Measurements from ENCODE around the gene MIOX.
A peak's percentile ranks its signal among the peaks of the same experiment; 100 is the strongest.

MIOX gene

DNA sequence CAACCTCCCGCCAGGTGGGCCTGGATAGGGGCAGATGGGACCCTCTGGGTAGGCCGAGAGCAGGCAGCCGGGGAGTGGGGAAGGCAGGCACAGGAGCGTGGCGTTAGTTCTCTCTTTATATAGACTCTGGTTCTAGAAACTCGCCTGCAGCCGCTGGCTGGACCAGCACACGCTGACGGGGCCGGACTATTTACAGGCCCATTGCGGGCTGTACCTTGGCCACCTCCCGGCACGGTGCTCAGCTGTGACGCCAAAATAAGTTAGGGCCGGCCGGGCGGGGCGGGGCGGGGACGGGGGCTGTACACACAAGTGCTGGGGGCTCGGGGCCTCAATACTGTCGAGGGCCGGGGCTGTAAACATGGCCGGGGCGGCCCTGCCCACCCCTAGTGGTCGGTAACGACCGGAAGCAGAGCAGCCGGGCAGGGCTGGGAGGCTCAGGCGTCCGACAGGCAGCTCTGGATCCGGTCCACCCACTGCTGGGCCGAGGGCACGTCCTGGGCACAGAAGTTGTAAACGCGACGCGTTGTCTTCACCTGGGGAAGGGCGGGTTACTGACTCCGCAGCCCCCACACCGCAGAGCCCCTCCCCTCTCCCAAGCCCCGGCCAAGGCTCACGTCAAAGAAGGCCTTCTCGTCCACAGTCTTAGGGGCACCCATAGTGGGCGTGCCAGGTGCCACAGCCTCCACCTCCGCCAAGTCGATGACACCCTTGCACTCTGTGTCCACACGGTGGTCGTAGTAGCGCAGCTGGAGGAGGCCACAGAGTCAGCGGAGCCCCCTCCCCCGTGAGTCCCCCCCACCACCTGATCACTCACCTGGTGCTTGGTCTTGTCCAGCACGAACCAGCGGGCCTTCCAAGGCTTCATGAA is 39.7 kb upstream of the MIOX start:
- Mint-ChIP-seq H3K27me3 (no peaks in the 10 kb centered on the region), H3K36me3 (ENCODE audit: low read depth) (peaks cover 38% of the 10 kb centered on the region), H3K4me1 (ENCODE audit: low read depth) (peaks cover 28% of the 10 kb centered on the region), H3K4me3 (no peak overlapping the region), H3K9me3 (no peaks in the 10 kb centered on the region), H3K27ac (no peak overlapping the region)

- Mint-ChIP-seq H3K27me3 (no peaks in the 10 kb centered on the region), H3K4me3 (no peak overlapping the region), H3K27ac (no peak overlapping the region), H3K36me3 (ENCODE audit: low read depth) (peaks cover 41% of the 10 kb centered on the region), H3K9me3 (no peaks in the 10 kb centered on the region), H3K4me1 (ENCODE audit: low read depth) (peaks cover 30% of the 10 kb centered on the region)
Measured at GRCh38 chr22:50447576-50448551, 38.8 kb upstream of the MIOX start.

GRCh38 chr22:50452649-50453048 is 34.0 kb upstream of the MIOX start:
- Mint-ChIP-seq H3K36me3 (ENCODE audit: low read depth) (peaks cover 49% of the 10 kb centered on the region), H3K4me1 (ENCODE audit: low read depth) (peaks cover 20% of the 10 kb centered on the region), H3K4me3 (no peak overlapping the region), H3K27ac (peak overlapping the region; percentile 72), H3K27me3 (no peaks in the 10 kb centered on the region), H3K9me3 (no peaks in the 10 kb centered on the region)

DNA sequence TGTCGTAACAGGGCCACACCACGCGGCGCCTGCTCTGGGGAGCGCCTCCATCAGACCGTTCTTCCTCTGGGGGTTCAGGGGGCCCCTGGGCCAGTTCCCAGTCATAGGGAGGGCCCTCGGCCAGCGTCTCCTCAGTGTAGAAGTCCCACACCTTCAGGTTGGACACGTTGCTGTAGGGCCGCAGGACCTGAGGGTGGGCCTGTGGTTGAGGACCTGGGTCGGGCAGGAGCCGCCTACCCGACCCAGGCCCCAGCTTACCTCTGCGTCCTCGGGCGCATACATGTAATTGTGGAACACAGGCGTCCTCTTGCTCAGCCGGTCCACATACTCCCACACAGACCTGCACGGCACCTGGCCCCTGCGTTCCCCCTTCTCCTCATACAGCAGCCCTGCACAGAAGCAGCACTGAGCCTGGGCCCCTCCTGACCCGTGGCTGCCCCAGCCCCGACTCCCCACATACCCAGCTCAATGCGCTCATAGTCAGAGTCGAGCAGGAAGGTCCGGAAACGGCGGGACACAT is 32.0 kb upstream of the MIOX start:
- no peaks in the 10 kb centered on the region for H3K27me3 Mint-ChIP-seq
- no peak overlapping the region for H3K27ac Mint-ChIP-seq
- H3K4me1 Mint-ChIP-seq (ENCODE audit: low read depth) = peaks cover 17% of the 10 kb centered on the region
- no peak overlapping the region for H3K4me3 Mint-ChIP-seq
- no peaks in the 10 kb centered on the region for H3K9me3 Mint-ChIP-seq
- H3K36me3 Mint-ChIP-seq (ENCODE audit: low read depth) = peaks cover 43% of the 10 kb centered on the region

DNA sequence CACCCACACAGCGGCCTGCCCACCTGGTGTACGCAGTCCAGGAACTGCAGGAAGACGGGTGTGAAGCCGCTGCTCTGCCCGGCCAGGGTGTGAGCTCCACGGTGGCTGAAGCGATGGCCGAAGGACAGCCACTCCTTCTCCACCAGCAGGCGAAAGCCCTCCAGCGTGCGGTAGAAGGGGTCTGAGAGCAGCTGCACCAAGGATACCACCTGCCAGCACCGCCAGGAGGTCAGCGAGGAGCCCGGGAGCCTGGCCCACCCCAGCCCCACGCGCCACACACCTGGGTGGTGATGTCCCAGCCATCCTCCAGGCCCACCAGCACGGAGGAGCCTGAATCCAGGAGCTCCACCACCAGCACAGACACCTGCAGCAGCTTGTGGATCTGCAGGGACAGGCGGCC is 31.5 kb upstream of the MIOX start:
- H3K36me3 Mint-ChIP-seq (ENCODE audit: low read depth) = peaks cover 40% of the 10 kb centered on the region
- H3K4me1 Mint-ChIP-seq (ENCODE audit: low read depth) = peaks cover 14% of the 10 kb centered on the region
- no peak overlapping the region for H3K4me3 Mint-ChIP-seq
- no peak overlapping the region for H3K27ac Mint-ChIP-seq
- no peaks in the 10 kb centered on the region for H3K9me3 Mint-ChIP-seq
- H3K27me3 Mint-ChIP-seq = no peaks in the 10 kb centered on the region

DNA sequence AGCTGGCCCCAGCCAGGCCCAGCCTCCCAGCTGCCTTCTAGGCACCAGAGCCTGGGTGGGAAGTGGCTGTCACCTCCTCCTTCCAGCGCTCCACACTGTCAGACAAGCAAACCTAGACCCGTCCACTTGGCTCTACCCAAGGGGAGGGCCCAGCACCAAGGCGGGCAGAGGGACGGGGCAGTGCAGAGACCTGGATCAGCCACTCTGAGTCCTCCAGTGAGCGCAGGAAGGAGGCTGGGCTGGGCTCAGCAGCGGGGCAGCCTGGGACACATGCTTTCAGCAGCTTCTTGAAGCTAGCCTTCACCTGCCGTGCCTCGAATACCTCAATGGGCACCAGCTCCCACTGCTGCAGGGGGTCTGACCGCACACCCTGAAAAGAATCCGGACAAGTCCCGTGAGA is 30.6 kb upstream of the MIOX start:
- H3K36me3 Mint-ChIP-seq (ENCODE audit: low read depth) = peaks cover 42% of the 10 kb centered on the region
- no peak overlapping the region for H3K27ac Mint-ChIP-seq
- no peak overlapping the region for H3K4me3 Mint-ChIP-seq
- H3K4me1 Mint-ChIP-seq (ENCODE audit: low read depth) = peaks cover 14% of the 10 kb centered on the region
- H3K9me3 Mint-ChIP-seq = no peaks in the 10 kb centered on the region
- H3K27me3 Mint-ChIP-seq = no peaks in the 10 kb centered on the region

DNA sequence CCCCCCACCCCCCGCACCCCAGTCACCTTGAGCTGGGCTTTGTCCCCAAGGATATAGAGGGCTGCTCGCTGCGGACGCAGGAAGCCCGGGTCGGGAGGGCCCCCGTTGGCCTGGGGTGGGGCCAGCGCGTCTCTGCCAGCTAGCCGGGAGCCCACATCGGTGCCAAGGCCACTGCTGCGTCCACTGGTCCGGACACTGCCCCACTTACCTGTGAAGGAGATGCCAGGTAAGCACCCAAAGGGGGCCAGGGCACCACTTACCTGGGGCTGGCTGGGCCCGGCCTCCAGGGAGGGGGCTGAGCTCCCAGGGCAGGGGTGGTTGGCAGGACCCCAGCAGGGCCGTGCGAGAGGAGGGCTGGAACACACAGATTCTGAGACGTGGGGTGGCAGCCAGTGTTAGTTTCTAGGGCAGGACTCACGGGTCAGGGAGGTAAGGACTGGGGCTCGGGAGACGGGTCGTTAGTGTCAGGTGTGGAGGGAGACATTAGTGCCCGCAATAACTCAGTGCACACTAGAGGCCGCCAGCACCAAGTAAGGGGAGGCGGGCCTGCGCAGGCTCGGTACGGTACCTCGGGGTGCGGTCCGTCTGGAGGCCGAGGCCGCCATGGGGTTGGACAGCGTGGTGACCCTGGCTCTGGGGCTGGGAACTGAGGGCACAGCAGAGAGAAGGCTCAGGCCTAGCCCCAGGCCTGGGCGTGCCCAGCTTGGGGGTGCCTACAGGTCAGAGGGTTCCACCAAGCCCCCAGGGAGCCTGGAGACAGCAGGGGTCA is 30.0 kb upstream of the MIOX start:
- peaks cover 14% of the 10 kb centered on the region for H3K4me1 Mint-ChIP-seq (ENCODE audit: low read depth)
- no peaks in the 10 kb centered on the region for H3K27me3 Mint-ChIP-seq
- H3K27ac Mint-ChIP-seq = no peak overlapping the region
- H3K36me3 Mint-ChIP-seq (ENCODE audit: low read depth) = peaks cover 37% of the 10 kb centered on the region
- H3K4me3 Mint-ChIP-seq = no peak overlapping the region
- H3K9me3 Mint-ChIP-seq = no peaks in the 10 kb centered on the region

DNA sequence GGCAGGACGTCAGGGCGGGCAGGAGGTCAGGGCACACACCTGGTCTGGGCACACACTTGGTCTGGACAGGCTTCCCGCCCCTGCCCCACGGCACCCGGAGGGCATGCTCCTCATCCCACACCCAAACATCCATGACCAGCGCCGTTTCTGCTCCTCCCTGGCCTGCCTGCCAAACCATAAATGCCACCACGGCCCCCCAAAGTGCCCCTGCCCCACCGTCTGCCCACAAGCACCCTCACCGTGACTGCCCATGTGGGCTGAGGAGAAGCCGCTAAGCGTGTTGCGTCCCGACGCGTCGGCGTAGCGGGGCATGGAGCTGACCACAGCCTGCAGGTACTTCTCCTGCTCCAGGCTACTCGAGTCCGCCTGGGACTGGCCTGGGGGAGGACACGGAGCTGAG is 27.6 kb upstream of the MIOX start:
- Mint-ChIP-seq H3K4me3 (no peak overlapping the region), H3K27me3 (no peaks in the 10 kb centered on the region), H3K9me3 (no peaks in the 10 kb centered on the region), H3K27ac (no peak overlapping the region), H3K36me3 (ENCODE audit: low read depth) (peaks cover 32% of the 10 kb centered on the region), H3K4me1 (ENCODE audit: low read depth) (peaks cover 2% of the 10 kb centered on the region)

- H3K4me3 Mint-ChIP-seq = no peak overlapping the region
- peaks cover 28% of the 10 kb centered on the region for H3K36me3 Mint-ChIP-seq (ENCODE audit: low read depth)
- H3K4me1 Mint-ChIP-seq (ENCODE audit: low read depth) = no peaks in the 10 kb centered on the region
- no peak overlapping the region for H3K27ac Mint-ChIP-seq
- no peaks in the 10 kb centered on the region for H3K27me3 Mint-ChIP-seq
- H3K9me3 Mint-ChIP-seq = no peaks in the 10 kb centered on the region
Measured at GRCh38 chr22:50459496-50460140, 27.0 kb upstream of the MIOX start.

DNA sequence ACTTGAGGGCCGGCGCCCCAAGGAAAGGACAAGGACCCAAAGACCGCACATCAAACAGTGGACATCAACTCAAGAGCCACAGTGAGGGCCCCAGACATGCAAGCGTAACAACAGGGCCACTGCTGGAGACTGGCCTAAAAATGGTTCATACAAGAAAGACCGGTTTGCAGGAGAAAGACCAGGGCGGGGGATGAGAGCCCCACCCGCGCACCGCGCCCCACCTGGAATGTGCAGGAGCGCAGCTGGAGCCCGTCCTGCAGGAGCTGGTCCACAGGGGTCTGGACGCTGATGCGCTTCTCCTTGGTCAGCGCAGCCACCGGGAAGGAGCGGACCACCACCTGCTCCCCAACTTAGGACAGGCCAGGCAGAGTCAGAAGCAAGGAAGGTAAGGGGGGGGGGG is 25.7 kb upstream of the MIOX start:
- peaks cover 25% of the 10 kb centered on the region for H3K36me3 Mint-ChIP-seq (ENCODE audit: low read depth)
- H3K27me3 Mint-ChIP-seq = no peaks in the 10 kb centered on the region
- H3K4me1 Mint-ChIP-seq (ENCODE audit: low read depth) = no peaks in the 10 kb centered on the region
- H3K9me3 Mint-ChIP-seq = no peaks in the 10 kb centered on the region
- no peak overlapping the region for H3K4me3 Mint-ChIP-seq
- H3K27ac Mint-ChIP-seq = no peak overlapping the region

GRCh38 chr22:50461536-50461935 is 25.1 kb upstream of the MIOX start:
- Mint-ChIP-seq H3K27me3 (no peaks in the 10 kb centered on the region), H3K4me3 (no peak overlapping the region), H3K27ac (no peak overlapping the region), H3K4me1 (ENCODE audit: low read depth) (peaks cover 4% of the 10 kb centered on the region), H3K9me3 (no peaks in the 10 kb centered on the region), H3K36me3 (ENCODE audit: low read depth) (peaks cover 31% of the 10 kb centered on the region)

- H3K27me3 Mint-ChIP-seq = no peaks in the 10 kb centered on the region
- H3K9me3 Mint-ChIP-seq = no peaks in the 10 kb centered on the region
- no peak overlapping the region for H3K4me3 Mint-ChIP-seq
- H3K27ac Mint-ChIP-seq = no peak overlapping the region
- peaks cover 9% of the 10 kb centered on the region for H3K4me1 Mint-ChIP-seq (ENCODE audit: low read depth)
- peaks cover 36% of the 10 kb centered on the region for H3K36me3 Mint-ChIP-seq (ENCODE audit: low read depth)
Measured at GRCh38 chr22:50461979-50462540, 24.6 kb upstream of the MIOX start.

DNA sequence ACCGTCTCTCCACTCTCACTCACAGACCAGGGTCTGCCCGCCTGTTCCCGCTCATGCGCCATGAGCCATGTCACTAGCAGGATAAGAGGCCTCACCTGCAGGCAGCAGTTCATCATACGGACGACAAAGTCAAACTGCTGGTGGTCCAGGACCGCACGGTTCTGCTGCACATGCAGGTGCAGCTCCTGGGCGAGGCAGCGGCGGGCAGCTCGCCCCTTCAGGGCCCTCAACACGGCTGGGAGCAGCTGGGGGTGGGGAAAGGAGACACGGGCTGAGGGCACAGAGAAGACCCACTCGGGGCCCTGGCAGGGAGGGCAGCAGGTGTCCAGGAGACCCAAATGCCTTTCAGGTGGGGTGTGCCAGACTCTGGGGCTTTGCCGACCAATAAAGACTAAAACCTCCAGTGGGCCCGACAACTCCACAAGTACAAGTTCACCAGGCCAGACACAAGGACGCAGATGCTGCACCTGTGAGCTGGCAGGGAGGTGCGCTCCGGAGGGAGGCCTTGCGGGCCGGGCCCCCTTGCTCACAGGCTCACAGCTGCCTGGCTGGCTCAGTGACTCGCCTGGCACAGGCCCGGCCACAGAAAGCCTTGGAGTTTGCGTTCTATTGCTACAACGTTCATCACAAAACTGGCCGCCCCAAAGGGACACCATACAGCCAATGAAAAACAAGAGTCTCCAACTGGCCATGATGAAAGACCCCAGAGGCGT is 23.3 kb upstream of the MIOX start:
- H3K4me3 Mint-ChIP-seq = no peak overlapping the region
- H3K36me3 Mint-ChIP-seq (ENCODE audit: low read depth) = peaks cover 35% of the 10 kb centered on the region
- H3K9me3 Mint-ChIP-seq = no peaks in the 10 kb centered on the region
- H3K4me1 Mint-ChIP-seq (ENCODE audit: low read depth) = peaks cover 19% of the 10 kb centered on the region
- H3K27ac Mint-ChIP-seq = no peak overlapping the region
- no peaks in the 10 kb centered on the region for H3K27me3 Mint-ChIP-seq

Data from stimulated activated naive CD8-positive, alpha-beta T cell treated with anti-CD3 and anti-CD28 coated beads, Interleukin-15, Interleukin-2, amounts not matched to agents 100 ng/mL and 50 ng/mL, for 24 hours (primary cell).